ENCODE results near the gene WNK4.

WNK4 gene

DNA sequence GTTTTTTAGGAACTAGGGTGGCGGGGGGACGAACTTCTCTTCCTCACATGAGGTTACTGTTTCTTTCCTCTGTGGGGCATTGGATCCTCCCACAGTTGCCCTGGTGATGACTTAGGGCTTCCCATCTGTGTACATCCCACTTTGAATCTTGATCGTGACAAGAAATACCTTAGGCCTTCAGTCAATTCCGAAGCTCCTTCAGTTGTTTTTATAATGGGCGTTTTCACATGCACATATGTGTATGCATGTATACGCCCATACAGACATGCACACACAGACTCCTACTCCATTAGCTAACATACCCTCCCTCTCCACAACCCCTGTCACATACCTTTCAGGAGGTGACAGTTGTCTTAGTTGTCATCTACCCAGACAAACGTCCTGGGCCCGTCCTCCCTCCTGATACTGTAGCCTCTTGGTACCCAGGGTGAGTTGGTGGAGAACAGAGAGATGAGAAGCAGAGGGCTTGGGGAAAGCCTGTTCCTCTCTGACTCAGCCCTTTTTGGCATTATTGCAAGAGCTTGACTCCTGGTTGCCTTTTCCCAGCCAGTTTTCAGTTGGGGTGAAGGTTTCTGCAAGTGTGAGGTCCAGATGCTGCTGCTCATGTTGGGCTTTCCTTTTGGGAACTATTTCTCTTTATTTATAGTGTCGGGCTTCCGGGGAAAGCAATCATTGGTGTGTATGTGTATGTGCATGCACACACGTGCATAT, 61.7 kb downstream of the WNK4 start:
- no peak for DNase-seq (ENCODE audit: low spot score)

DNA sequence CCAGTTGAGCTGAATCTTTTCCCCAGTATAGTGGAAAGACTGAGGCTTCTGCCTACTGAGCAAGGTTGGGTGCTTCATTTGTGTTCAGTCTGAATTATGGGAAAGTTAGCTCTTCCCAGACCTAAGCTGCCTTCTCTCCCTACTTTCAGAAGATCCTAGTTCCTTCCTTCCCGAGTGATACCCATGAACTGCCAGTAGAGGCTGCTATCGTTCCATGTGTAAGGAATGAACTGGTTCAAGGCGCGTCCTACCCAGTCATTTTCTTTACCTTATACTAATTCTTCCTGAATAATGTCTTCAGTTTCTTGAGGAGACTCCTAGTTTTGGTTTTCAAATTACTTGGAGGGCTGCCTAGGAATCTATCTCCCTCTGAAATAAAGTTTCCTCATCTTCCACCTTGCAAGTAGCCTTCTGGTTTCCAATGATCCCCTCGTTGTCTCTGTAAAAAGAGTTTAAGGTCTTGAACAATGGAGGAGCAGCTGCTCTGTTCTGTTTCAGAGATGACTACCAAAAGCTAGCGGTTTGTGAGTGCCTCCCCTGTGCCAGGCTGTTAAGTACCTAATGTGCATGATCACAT, 63.0 kb downstream of the WNK4 start:
- DNase-seq (ENCODE audit: low spot score) = peak; percentile 79

DNA sequence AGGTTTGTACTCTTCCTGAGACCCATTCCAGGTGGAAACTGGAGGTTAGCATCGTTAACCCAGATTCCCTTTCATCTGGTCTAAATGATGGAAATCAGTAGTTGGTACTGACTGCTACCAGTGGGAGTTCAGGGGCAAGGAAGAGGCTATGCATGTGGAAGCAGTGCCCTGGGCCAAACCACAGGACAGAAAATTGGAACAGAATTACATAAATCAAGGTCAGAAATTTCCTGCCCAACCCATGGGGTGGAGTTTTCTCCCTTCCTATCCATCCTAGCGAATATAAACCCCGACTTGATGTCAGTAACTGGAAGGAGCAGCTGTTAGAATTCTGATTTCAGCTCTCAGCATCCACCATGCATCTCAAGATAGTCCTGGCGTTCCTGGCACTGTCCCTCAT, 63.9 kb downstream of the WNK4 start, which contains the start of gene AOC2:
TSS of gene AOC2 (plus strand) at position 310 of the 400 bp plus-strand sequence. CDS start at position 357, 47 bp downstream.
- no peak for DNase-seq (ENCODE audit: low spot score)

GRCh38 chr17:42844761-42845555, 64.5 kb downstream of the WNK4 start:
- no peak for DNase-seq (ENCODE audit: low spot score)

GRCh38 chr17:42845556-42845917, 65.1 kb downstream of the WNK4 start:
- no peak for DNase-seq (ENCODE audit: low spot score)

GRCh38 chr17:42845918-42846593, 65.6 kb downstream of the WNK4 start:
- no peak for DNase-seq (ENCODE audit: low spot score)

Measured in cerebellar cortex (tissue), 1 donor.